ENCODE results near the gene EP300. TPM values are rescaled to one million over a fixed set of nuclear protein-coding genes. Genes with fewer than 3 reads are reported as not detected.

The EP300 gene
- total RNA-seq, 3 donors from 2014 or later = 43.7 to 52.0 (median 51.4) TPM

DNA sequence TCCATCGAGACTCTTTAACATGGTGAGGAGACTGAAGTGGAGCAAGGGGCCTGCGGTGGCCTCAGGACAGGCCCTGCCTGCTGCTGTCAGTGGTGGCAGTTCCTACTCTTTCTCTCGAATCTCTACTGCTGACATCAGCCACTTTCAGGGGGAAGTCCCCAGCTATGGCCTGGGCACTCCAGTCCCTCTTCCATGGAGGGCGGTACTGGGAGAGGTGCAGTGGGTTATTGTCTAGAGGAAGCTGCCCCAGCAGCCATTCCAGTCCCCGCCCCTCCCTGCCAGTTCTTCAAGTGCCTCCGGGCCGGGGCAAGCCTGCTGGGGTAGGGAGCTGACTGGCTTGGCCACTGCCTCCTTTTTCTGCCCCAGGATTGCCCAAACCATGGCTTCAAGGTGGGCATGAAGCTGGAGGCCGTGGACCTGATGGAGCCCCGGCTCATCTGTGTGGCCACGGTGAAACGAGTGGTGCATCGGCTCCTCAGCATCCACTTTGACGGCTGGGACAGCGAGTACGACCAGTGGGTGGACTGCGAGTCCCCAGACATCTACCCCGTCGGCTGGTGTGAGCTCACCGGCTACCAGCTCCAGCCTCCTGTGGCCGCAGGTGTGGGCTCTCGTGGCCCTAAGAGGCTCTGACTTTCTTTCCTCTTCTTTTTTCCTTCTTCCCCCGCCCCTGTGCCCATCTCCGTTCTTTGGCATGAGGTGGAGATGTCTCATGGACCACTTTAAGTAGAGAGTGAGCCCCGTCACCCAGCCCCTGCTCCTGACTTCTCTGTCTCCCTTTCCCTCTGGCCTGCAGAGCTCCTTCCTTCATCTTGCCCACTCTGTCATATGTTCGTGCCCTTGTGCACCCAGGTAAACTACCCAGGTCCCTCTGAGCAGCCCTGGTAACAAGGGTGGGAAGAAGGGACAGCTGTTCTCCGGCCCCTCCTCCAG lies 134.6 kb downstream of the EP300 start:
- Mint-ChIP-seq H3K36me3 (ENCODE audit: insufficient read depth) (peaks cover 15% of the 10 kb centered on the region), H3K4me3 (no peak overlapping the region), H3K27me3 (ENCODE audit: low read depth) (no peaks in the 10 kb centered on the region), H3K9me3 (no peaks in the 10 kb centered on the region), H3K4me1 (ENCODE audit: low read depth) (no peaks in the 10 kb centered on the region)
- ATAC-seq (no peak), DNase-seq (no peak)

- Mint-ChIP-seq H3K36me3 (ENCODE audit: insufficient read depth) (peaks cover 11% of the 10 kb centered on the region), H3K27me3 (ENCODE audit: low read depth) (no peaks in the 10 kb centered on the region), H3K9me3 (no peaks in the 10 kb centered on the region), H3K4me1 (ENCODE audit: low read depth) (no peaks in the 10 kb centered on the region), H3K4me3 (no peak overlapping the region)
- no peak for DNase-seq
- no peak for ATAC-seq
Measured at GRCh38 chr22:41229215-41229614, 136.8 kb downstream of the EP300 start.

Other genes with a start within 250 kb of the EP300 start
- gene ST13, start 236.0 kb upstream of the EP300 start, total RNA-seq = 100 to 1,000 TPM; 243 to 270 (median 253) TPM
- 10 to 100 TPM; 16.7 to 24.7 (median 22.3) TPM for gene XPNPEP3, start 235.4 kb upstream of the EP300 start, total RNA-seq
- gene DNAJB7, start 230.5 kb upstream of the EP300 start, total RNA-seq = not detected
- gene RBX1, start 141.2 kb upstream of the EP300 start, total RNA-seq = 10 to 100 TPM; 82.6 to 86.0 (median 85.7) TPM
- 10 to 100 TPM; 57.4 to 57.8 (median 57.5) TPM for gene L3MBTL2, start 112.7 kb downstream of the EP300 start, total RNA-seq
- gene CHADL, start 148.3 kb downstream of the EP300 start, total RNA-seq = under 1 TPM; 0.24 to 0.86 (median 0.60) TPM
- 100 to 1,000 TPM; 191 to 205 (median 192) TPM for gene RANGAP1, start 193.6 kb downstream of the EP300 start, total RNA-seq
- gene ZC3H7B, start 208.9 kb downstream of the EP300 start, total RNA-seq = 10 to 100 TPM; 57.0 to 62.4 (median 60.9) TPM

Data from activated T-cell treated with anti-CD3 and anti-CD28 coated beads, Interleukin-2, amount 50 U/mL, for 4 hours (primary cell).